Measurements from ENCODE around the gene RPL32. TPM values are rescaled to one million over a fixed set of nuclear protein-coding genes. Genes with fewer than 3 reads are reported as not detected.
"Not testable (repeated sequence)": the region's sequence is repeated elsewhere in the genome, so short reads cannot be mapped to it uniquely, and the experiment has no call there.

Gene RPL32
- total RNA-seq, 1 experiment from 2014 or later: 6,020 TPM

GRCh38 chr3:12859840-12860239, 18.5 kb upstream of the RPL32 start:
- DNase-seq: no peak
- peaks cover 8% of the 10 kb centered on the region for H3K4me1 ChIP-seq (ENCODE audit: low read length)
- H3K9ac ChIP-seq (ENCODE audit: low read length): no peak overlapping the region
- H3K36me3 ChIP-seq (ENCODE audit: insufficient read depth, low read length): no peaks in the 10 kb centered on the region
- no peak overlapping the region for H3K4me3 ChIP-seq (ENCODE audit: low read length)
- H3K4me2 ChIP-seq (ENCODE audit: low read depth, low read length, poor library complexity, severe bottlenecking): no peak overlapping the region
- no peaks in the 10 kb centered on the region for H3K79me2 ChIP-seq (ENCODE audit: low read length)
- no peaks in the 10 kb centered on the region for H3K9me2 ChIP-seq (replicated peaks; ENCODE audit: insufficient read depth, low read length)
- H2AFZ ChIP-seq (ENCODE audit: low read length): no peak overlapping the region
- no peaks in the 10 kb centered on the region for H3K9me3 ChIP-seq (ENCODE audit: low read length)
- no peaks in the 10 kb centered on the region; the same call in 1 of the 2 replicates for H4K20me1 ChIP-seq (ENCODE audit: insufficient read depth, low read depth, low read length)
- H3K27me3 ChIP-seq (ENCODE audit: low read length): no peaks in the 10 kb centered on the region
- no peak overlapping the region for H3K27ac ChIP-seq (ENCODE audit: low read length)

DNA sequence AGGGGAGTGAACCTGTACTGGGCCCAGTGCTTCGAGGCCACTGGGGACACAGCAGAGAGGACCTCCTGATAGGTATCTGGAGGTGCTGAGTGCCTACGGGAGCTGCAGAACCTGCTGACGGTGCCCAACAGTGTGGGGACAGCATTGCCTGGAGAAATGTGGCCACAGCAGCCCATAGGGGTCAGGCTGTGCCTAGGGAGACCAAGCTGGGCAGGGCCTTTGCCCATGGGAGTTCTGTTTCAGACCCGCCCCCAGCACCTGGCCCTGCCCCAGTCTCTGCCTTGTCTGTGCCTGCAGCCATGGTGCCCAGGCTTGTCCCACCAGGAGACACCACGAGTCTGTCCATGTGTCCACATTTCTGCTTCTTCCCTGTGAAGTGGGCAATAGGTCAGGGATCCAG, 15.3 kb upstream of the RPL32 start:
- no peak overlapping the region for H3K9ac ChIP-seq (ENCODE audit: low read length)
- no peak for DNase-seq
- no peak overlapping the region for H3K4me3 ChIP-seq (ENCODE audit: low read length)
- H3K9me3 ChIP-seq (ENCODE audit: low read length): no peaks in the 10 kb centered on the region
- no peaks in the 10 kb centered on the region for H3K9me2 ChIP-seq (replicated peaks; ENCODE audit: insufficient read depth, low read length)
- no peak overlapping the region for H2AFZ ChIP-seq (ENCODE audit: low read length)
- H4K20me1 ChIP-seq (ENCODE audit: insufficient read depth, low read depth, low read length): no peaks in the 10 kb centered on the region; the same call in 1 of the 2 replicates
- no peak overlapping the region for H3K27ac ChIP-seq (ENCODE audit: low read length)
- no peak overlapping the region for H3K4me2 ChIP-seq (ENCODE audit: low read depth, low read length, poor library complexity, severe bottlenecking)
- peaks cover 32% of the 10 kb centered on the region for H3K4me1 ChIP-seq (ENCODE audit: low read length)
- H3K27me3 ChIP-seq (ENCODE audit: low read length): no peaks in the 10 kb centered on the region
- H3K79me2 ChIP-seq (ENCODE audit: low read length): no peaks in the 10 kb centered on the region
- no peaks in the 10 kb centered on the region for H3K36me3 ChIP-seq (ENCODE audit: insufficient read depth, low read length)

DNA sequence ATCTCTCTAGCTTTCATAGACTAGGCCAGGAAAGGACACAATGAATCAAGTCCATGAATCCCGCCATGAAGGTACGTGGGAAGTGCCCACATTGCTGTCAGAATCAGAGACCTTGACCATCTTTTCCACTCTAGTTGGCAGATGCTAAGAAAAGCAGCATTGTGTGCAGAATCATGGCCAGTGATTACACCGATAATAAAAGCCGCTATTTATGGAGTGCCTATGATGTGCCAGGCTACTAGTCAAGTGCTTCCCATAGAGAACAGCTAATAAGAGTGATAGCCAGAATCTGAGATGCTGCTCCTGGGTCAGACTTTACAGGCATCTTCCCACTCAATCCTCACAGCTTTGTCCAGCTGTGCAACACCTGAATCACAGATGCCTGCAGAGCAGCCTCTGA, 13.2 kb upstream of the RPL32 start:
- H3K27ac ChIP-seq (ENCODE audit: low read length): no peak overlapping the region
- no peak overlapping the region for H2AFZ ChIP-seq (ENCODE audit: low read length)
- no peak overlapping the region for H3K4me3 ChIP-seq (ENCODE audit: low read length)
- H4K20me1 ChIP-seq (ENCODE audit: insufficient read depth, low read depth, low read length): no peaks in the 10 kb centered on the region; the same call in 1 of the 2 replicates
- H3K4me1 ChIP-seq (ENCODE audit: low read length): peaks cover 32% of the 10 kb centered on the region
- no peak overlapping the region for H3K4me2 ChIP-seq (ENCODE audit: low read depth, low read length, poor library complexity, severe bottlenecking)
- H3K27me3 ChIP-seq (ENCODE audit: low read length): no peaks in the 10 kb centered on the region
- no peaks in the 10 kb centered on the region for H3K9me3 ChIP-seq (ENCODE audit: low read length)
- H3K36me3 ChIP-seq (ENCODE audit: insufficient read depth, low read length): no peaks in the 10 kb centered on the region
- H3K79me2 ChIP-seq (ENCODE audit: low read length): no peaks in the 10 kb centered on the region
- H3K9ac ChIP-seq (ENCODE audit: low read length): no peak overlapping the region
- no peak for DNase-seq
- no peaks in the 10 kb centered on the region for H3K9me2 ChIP-seq (replicated peaks; ENCODE audit: insufficient read depth, low read length)

DNA sequence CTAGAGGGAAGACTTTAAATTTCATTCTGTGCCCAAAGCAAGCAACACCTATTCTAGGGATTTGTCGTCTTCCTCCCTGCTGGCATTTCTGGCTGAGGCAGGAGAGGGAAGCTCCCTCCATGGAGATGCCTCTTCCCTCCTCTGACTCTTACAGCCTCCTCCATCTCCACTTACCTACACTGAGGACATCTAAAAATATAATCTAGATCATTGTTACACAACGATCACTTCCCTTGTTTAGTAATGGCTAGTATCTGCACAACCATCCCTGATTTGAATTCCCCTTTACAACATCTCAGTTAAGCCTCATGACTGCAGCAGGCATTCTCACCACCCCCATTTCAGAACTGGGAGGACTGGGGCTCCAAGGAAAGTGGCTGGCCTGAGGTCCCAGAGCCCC, 12.5 kb upstream of the RPL32 start:
- Histone ChIP-seq H3K4me1 (ENCODE audit: low read length) (peaks cover 32% of the 10 kb centered on the region), H3K4me2 (ENCODE audit: low read depth, low read length, poor library complexity, severe bottlenecking) (peak overlapping the region; percentile 53), H3K9ac (ENCODE audit: low read length) (peak overlapping the region; percentile 39), H2AFZ (ENCODE audit: low read length) (0 out of 2 replicates have a peak overlapping the region, but pooled peaks have one; percentile 24)
- H3K9me3 ChIP-seq (ENCODE audit: low read length); H3K4me3 ChIP-seq (ENCODE audit: low read length); H3K27me3 ChIP-seq (ENCODE audit: low read length); H3K36me3 ChIP-seq (ENCODE audit: insufficient read depth, low read length); H3K27ac ChIP-seq (ENCODE audit: low read length); H3K9me2 ChIP-seq (replicated peaks; ENCODE audit: insufficient read depth, low read length); DNase-seq; H4K20me1 ChIP-seq (ENCODE audit: insufficient read depth, low read depth, low read length); H3K79me2 ChIP-seq (ENCODE audit: low read length): not testable (repeated sequence)

- H2AFZ ChIP-seq (ENCODE audit: low read length): no peak overlapping the region
- H3K4me1 ChIP-seq (ENCODE audit: low read length): peaks cover 32% of the 10 kb centered on the region
- no peaks in the 10 kb centered on the region; the same call in 1 of the 2 replicates for H4K20me1 ChIP-seq (ENCODE audit: insufficient read depth, low read depth, low read length)
- no peak overlapping the region for H3K9ac ChIP-seq (ENCODE audit: low read length)
- no peaks in the 10 kb centered on the region for H3K9me2 ChIP-seq (replicated peaks; ENCODE audit: insufficient read depth, low read length)
- no peak overlapping the region for H3K4me2 ChIP-seq (ENCODE audit: low read depth, low read length, poor library complexity, severe bottlenecking)
- H3K27me3 ChIP-seq (ENCODE audit: low read length): no peaks in the 10 kb centered on the region
- H3K4me3 ChIP-seq (ENCODE audit: low read length): no peak overlapping the region
- H3K36me3 ChIP-seq (ENCODE audit: insufficient read depth, low read length): no peaks in the 10 kb centered on the region
- H3K9me3 ChIP-seq (ENCODE audit: low read length): no peaks in the 10 kb centered on the region
- no peak overlapping the region for H3K27ac ChIP-seq (ENCODE audit: low read length)
- no peaks in the 10 kb centered on the region for H3K79me2 ChIP-seq (ENCODE audit: low read length)
- DNase-seq: no peak
These were observed 10.8 kb upstream of the RPL32 start for GRCh38 chr3:12852201-12852600.

DNA sequence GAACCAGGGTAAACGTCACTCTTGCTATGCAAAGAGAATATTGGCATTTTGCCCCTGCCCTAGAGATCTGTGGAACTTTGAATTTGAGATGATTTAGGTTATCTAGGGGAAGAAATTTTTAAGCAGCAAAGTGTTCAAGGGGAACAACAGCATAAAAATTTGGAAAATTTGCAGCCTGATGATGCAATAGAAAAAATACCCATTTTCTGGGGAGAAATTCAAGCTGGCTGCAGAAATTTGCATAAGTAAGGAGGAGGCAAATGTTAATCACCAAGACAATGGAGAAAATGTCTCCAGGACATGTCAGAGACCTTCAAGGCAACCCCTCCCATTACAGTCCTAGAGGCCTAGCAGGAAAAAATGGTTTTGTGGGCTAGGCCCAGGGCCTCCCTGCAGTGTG, 4.4 kb upstream of the RPL32 start:
- Histone ChIP-seq H3K9ac (ENCODE audit: low read length) (no peak overlapping the region), H3K27me3 (ENCODE audit: low read length) (no peaks in the 10 kb centered on the region), H4K20me1 (ENCODE audit: insufficient read depth, low read depth, low read length) (peaks cover 4% of the 10 kb centered on the region; the same call in 1 of the 2 replicates), H3K27ac (ENCODE audit: low read length) (no peak overlapping the region), H3K4me2 (ENCODE audit: low read depth, low read length, poor library complexity, severe bottlenecking) (no peak overlapping the region), H3K36me3 (ENCODE audit: insufficient read depth, low read length) (peaks cover 2% of the 10 kb centered on the region; the same call in 1 of the 2 replicates), H2AFZ (ENCODE audit: low read length) (no peak overlapping the region), H3K9me2 (replicated peaks; ENCODE audit: insufficient read depth, low read length) (no peaks in the 10 kb centered on the region), H3K4me3 (ENCODE audit: low read length) (no peak overlapping the region), H3K4me1 (ENCODE audit: low read length) (peaks cover 13% of the 10 kb centered on the region), H3K79me2 (ENCODE audit: low read length) (peaks cover 6% of the 10 kb centered on the region), H3K9me3 (ENCODE audit: low read length) (no peaks in the 10 kb centered on the region)
- no peak for DNase-seq

GRCh38 chr3:12842469-12842868, 1.1 kb upstream of the RPL32 start:
- peaks cover 41% of the 10 kb centered on the region for H3K4me1 ChIP-seq (ENCODE audit: low read length)
- no peak for DNase-seq
- H3K4me2 ChIP-seq (ENCODE audit: low read depth, low read length, poor library complexity, severe bottlenecking): peak overlapping the region; percentile 79
- H2AFZ ChIP-seq (ENCODE audit: low read length): no peak overlapping the region
- H3K27me3 ChIP-seq (ENCODE audit: low read length): no peaks in the 10 kb centered on the region
- no peaks in the 10 kb centered on the region for H3K9me3 ChIP-seq (ENCODE audit: low read length)
- H3K36me3 ChIP-seq (ENCODE audit: insufficient read depth, low read length): peaks cover 34% of the 10 kb centered on the region
- peaks cover 37% of the 10 kb centered on the region for H4K20me1 ChIP-seq (ENCODE audit: insufficient read depth, low read depth, low read length)
- no peaks in the 10 kb centered on the region for H3K9me2 ChIP-seq (replicated peaks; ENCODE audit: insufficient read depth, low read length)
- H3K79me2 ChIP-seq (ENCODE audit: low read length): peaks cover 39% of the 10 kb centered on the region
- H3K27ac ChIP-seq (ENCODE audit: low read length): no peak overlapping the region
- H3K9ac ChIP-seq (ENCODE audit: low read length): no peak overlapping the region
- H3K4me3 ChIP-seq (ENCODE audit: low read length): no peak overlapping the region

GRCh38 chr3:12841970-12842328, 584 bp upstream of the RPL32 start:
- peaks cover 42% of the 10 kb centered on the region for H4K20me1 ChIP-seq (ENCODE audit: insufficient read depth, low read depth, low read length)
- peak overlapping the region; percentile 29; the same call in 1 of the 2 replicates for H3K4me3 ChIP-seq (ENCODE audit: low read length)
- peak overlapping the region; percentile 79 for H3K4me2 ChIP-seq (ENCODE audit: low read depth, low read length, poor library complexity, severe bottlenecking)

More at GRCh38 chr3:12841970-12842328, 584 bp upstream of the RPL32 start:
- Histone ChIP-seq H3K4me1 (ENCODE audit: low read length) (peaks cover 46% of the 10 kb centered on the region), H3K79me2 (ENCODE audit: low read length) (peaks cover 44% of the 10 kb centered on the region), H3K9ac (ENCODE audit: low read length) (0 out of 2 replicates have a peak overlapping the region, but pooled peaks have one; percentile 22), H3K27ac (ENCODE audit: low read length) (no peak overlapping the region), H2AFZ (ENCODE audit: low read length) (peak overlapping the region; percentile 63; the same call in 1 of the 2 replicates), H3K27me3 (ENCODE audit: low read length) (no peaks in the 10 kb centered on the region), H3K36me3 (ENCODE audit: insufficient read depth, low read length) (peaks cover 39% of the 10 kb centered on the region), H3K9me3 (ENCODE audit: low read length) (no peaks in the 10 kb centered on the region), H3K9me2 (replicated peaks; ENCODE audit: insufficient read depth, low read length) (no peaks in the 10 kb centered on the region)
- DNase-seq: no peak
